ENCODE measurements around the gene CHADL.

The CHADL gene

GRCh38 chr22:41229730-41230400 is 10.9 kb downstream of the CHADL start:
- H3K4me3 ChIP-seq (ENCODE audit: low read length): no peak overlapping the region
- TF ChIP-seq ZNF274 (IDR thresholded peaks at IDR 0.05; ENCODE audit: low read depth, low read length): no peak

GRCh38 chr22:41229215-41229614 is 11.5 kb downstream of the CHADL start:
- no peak for TF ChIP-seq ZNF274 (IDR thresholded peaks at IDR 0.05; ENCODE audit: low read depth, low read length)

DNA sequence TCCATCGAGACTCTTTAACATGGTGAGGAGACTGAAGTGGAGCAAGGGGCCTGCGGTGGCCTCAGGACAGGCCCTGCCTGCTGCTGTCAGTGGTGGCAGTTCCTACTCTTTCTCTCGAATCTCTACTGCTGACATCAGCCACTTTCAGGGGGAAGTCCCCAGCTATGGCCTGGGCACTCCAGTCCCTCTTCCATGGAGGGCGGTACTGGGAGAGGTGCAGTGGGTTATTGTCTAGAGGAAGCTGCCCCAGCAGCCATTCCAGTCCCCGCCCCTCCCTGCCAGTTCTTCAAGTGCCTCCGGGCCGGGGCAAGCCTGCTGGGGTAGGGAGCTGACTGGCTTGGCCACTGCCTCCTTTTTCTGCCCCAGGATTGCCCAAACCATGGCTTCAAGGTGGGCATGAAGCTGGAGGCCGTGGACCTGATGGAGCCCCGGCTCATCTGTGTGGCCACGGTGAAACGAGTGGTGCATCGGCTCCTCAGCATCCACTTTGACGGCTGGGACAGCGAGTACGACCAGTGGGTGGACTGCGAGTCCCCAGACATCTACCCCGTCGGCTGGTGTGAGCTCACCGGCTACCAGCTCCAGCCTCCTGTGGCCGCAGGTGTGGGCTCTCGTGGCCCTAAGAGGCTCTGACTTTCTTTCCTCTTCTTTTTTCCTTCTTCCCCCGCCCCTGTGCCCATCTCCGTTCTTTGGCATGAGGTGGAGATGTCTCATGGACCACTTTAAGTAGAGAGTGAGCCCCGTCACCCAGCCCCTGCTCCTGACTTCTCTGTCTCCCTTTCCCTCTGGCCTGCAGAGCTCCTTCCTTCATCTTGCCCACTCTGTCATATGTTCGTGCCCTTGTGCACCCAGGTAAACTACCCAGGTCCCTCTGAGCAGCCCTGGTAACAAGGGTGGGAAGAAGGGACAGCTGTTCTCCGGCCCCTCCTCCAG is 13.7 kb downstream of the CHADL start:
- H3K4me3 ChIP-seq (ENCODE audit: low read length): no peak overlapping the region
- no peak for TF ChIP-seq ZNF274 (IDR thresholded peaks at IDR 0.05; ENCODE audit: low read depth, low read length)

More at GRCh38 chr22:41229215-41229614, 11.5 kb downstream of the CHADL start:
- H3K4me3 ChIP-seq (ENCODE audit: low read length): no peak overlapping the region

GRCh38 chr22:41223535-41223934 is 17.2 kb downstream of the CHADL start:
- TF ChIP-seq ZNF274 (IDR thresholded peaks at IDR 0.05; ENCODE audit: low read depth, low read length): no peak
- no peak overlapping the region for H3K4me3 ChIP-seq (ENCODE audit: low read length)

- no peak for TF ChIP-seq ZNF274 (IDR thresholded peaks at IDR 0.05; ENCODE audit: low read depth, low read length)
- no peak overlapping the region for H3K4me3 ChIP-seq (ENCODE audit: low read length)
These were observed 17.8 kb downstream of the CHADL start for GRCh38 chr22:41222846-41223507.

DNA sequence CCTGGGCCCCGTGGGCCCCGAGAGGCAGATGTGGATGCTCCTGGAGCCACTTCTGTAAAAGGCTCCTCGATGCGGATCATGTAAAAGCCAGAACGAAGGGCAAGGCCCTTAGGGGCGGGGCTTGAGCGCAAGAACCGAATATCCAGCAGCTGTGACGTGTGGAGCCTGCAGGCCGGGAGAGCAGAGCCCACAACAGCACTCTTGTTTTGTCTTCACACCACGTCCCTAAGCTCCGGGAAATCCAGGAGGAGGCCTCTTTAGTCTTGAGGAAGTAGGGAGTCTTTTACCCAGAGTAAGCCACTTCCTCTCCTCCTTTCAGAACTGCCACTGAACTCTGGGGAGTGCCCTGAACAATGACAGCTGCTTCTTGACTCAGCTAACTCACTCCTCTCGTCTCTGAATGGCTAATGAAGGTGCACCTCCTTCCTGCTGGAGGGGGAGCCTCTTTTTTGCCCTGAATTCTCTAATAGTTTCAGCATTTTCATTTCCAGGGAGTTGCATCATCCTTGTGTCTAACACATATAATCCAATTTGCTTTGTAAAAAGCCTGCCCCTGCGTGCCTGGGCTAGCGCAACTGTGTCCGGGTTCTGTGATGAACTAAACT is 23.1 kb downstream of the CHADL start:
- TF ChIP-seq ZNF274 (IDR thresholded peaks at IDR 0.05; ENCODE audit: low read depth, low read length): no peak
- no peak overlapping the region for H3K4me3 ChIP-seq (ENCODE audit: low read length)

- TF ChIP-seq ZNF274 (IDR thresholded peaks at IDR 0.05; ENCODE audit: low read depth, low read length): no peak
- H3K4me3 ChIP-seq (ENCODE audit: low read length): no peak overlapping the region
These were observed 23.7 kb downstream of the CHADL start for GRCh38 chr22:41216984-41217383.

DNA sequence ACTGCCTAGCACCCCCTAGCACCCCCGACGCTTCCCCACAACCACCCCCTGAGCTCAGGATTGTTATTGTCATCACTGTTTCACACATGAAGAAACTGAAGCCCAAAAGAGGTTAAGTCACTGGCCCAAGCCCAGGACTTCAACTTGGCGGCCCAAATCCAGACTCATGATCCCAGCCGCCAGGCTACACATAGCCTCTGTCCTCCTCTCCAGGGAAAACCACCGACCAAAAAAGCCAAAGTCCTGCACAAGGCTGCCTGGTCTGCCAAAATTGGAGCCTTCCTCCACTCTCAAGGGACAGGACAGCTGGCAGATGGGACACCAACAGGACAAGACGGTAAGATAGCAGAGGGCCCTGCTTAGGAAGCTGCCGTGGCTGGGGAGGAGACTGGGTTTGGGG is 24.8 kb downstream of the CHADL start:
- TF ChIP-seq ZNF274 (IDR thresholded peaks at IDR 0.05; ENCODE audit: low read depth, low read length): no peak
- no peak overlapping the region for H3K4me3 ChIP-seq (ENCODE audit: low read length)

DNA sequence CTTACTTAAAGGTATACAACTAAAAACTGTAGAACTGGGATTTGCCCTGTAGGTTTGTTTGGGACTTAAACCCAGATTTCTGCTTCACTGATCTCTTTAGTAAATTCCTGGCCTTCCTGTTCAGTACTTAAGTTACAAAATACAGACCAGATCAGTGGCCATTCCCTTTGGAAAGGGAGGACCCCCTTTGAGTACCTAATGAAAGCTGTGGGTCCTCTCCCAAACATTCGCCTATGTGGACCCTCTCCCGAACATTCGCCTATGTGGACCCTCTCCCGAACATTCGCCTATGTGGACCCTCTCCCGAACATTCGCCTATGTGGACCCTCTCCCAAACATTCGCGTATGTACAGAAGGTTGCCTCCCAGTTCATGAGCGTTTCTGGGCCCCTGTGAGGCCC is 25.3 kb downstream of the CHADL start:
- TF ChIP-seq ZNF274 (IDR thresholded peaks at IDR 0.05; ENCODE audit: low read depth, low read length): no peak
- no peak overlapping the region for H3K4me3 ChIP-seq (ENCODE audit: low read length)

DNA sequence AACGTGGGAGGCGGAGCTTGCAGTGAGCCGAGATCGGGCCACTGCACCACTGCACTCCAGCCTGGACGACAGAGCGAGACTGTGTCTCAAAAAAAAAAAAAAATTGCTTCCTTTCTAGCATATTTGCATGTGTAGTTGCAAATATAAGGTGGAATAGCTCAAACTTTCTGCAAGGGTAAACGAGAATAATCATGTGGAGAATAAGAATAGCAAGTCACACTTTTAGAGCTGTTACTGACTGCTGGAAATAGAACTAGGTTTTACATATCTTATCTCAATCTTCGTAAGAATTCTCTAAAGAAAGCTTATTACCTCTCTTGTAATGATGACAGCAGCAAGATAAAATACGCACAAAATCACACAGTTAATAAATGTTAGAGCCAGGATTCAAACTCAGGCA is 34.0 kb downstream of the CHADL start:
- TF ChIP-seq ZNF274 (IDR thresholded peaks at IDR 0.05; ENCODE audit: low read depth, low read length): no peak
- H3K4me3 ChIP-seq (ENCODE audit: low read length): no peak overlapping the region

GRCh38 chr22:41204992-41205900 is 35.5 kb downstream of the CHADL start, which contains the start of gene L3MBTL2:
Gene L3MBTL2 (plus strand): TSS chr22:41205312. CDS start chr22:41205363, 51 bp downstream.
- TF ChIP-seq ZNF274 (IDR thresholded peaks at IDR 0.05; ENCODE audit: low read depth, low read length): no peak
- peak within 1 kb of the TSS; percentile 92 for H3K4me3 ChIP-seq (ENCODE audit: low read length)

DNA sequence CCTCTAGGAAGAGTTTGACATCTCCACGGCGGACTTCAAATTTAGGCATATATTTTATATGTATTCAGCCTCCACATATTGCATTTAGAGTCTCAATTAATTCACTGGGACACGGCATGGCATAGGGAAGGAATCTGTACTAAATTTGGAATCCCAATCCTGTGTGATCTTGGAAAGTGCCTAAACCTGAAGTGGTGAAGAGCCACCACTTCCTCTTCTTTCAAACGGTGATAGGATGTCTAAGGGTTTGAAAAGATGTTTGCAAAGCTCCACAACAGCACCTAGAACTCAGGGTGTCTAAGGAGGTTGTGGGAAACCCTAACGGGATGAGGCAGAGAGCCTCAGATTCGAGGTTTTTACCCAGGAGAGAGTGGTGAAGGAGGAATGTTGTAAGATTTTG is 36.7 kb downstream of the CHADL start:
- H3K4me3 ChIP-seq (ENCODE audit: low read length): no peak overlapping the region
- TF ChIP-seq ZNF274 (IDR thresholded peaks at IDR 0.05; ENCODE audit: low read depth, low read length): no peak

DNA sequence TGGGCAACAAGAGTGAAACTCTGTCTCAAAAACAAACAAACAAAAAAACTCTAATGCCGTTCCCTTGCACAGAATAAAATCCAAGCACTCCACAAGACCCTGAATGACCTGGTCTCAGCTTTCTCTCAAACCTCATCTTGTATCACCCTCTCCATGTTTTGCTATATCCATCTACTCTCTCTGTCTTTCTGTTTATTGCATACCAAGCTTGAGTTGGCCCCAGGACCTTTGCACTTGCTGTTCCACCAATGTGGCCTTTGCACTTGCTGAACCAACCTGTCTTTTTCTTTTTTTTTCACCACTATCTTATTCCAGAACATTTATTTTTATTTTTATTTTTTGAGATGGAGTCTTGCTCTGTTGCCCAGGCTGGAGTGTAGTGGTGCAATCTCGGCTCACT is 37.6 kb downstream of the CHADL start:
- TF ChIP-seq ZNF274 (IDR thresholded peaks at IDR 0.05; ENCODE audit: low read depth, low read length): no peak
- no peak overlapping the region for H3K4me3 ChIP-seq (ENCODE audit: low read length)
